Ovary (tissue), 9 donors: ENCODE results near the gene TC2N. TPM values are rescaled to one million over a fixed set of nuclear protein-coding genes. Genes with fewer than 3 reads are reported as not detected.

ENCODE experiments used
- DNase-seq, 5 donors: peaks; one replicate each; pipeline ENCODE4 v3.0.0-alpha.2; 2019 to 2020
- H3K27ac ChIP-seq, 2 donors: fragments of 200-600 bp; one replicate each; pipeline versions ENCODE4 v1.5.1 to v1.8.0; 2019 to 2022
- H3K27me3 ChIP-seq: fragments of 200-600 bp; one replicate; pipeline ENCODE4 v1.8.0; 2022
- H3K36me3 ChIP-seq: fragments of 200-600 bp; sonication (generic); one replicate; pipeline ENCODE4 v1.5.1; 2019
- H3K4me1 ChIP-seq: one replicate; pipeline ENCODE4 v1.8.1; 2013; ENCODE audit warnings: mild to moderate bottlenecking, moderate library complexity; ENCODE audit not compliant: insufficient read depth
- H3K4me3 ChIP-seq: fragments of 200-600 bp; sonication (generic); one replicate; pipeline ENCODE4 v1.5.1; 2017
- H3K9me3 ChIP-seq, 2 donors: fragments of 200-600 bp in 1 of 2; sonication (generic) in 1 of 2; one replicate each; pipeline versions ENCODE4 v1.5.1 to v1.8.1; 2013 to 2019; ENCODE audit warnings: mild to moderate bottlenecking in 1 of 2, moderate library complexity in 1 of 2
- CTCF ChIP-seq, 3 donors: fragments of 450-650 bp in 2 of 3; fragments of 200-600 bp in 1 of 3; IDR thresholded peaks; one replicate each; pipeline versions ENCODE4 v1.5.1 to v1.8.0; 2016 to 2022; ENCODE audit warnings: antibody characterized with exemption in 3 of 3, mild to moderate bottlenecking in 1 of 3
- EP300 ChIP-seq: sonication (generic); formaldehyde crosslinking; IDR thresholded peaks from one replicate; pipeline ENCODE4 v1.6.1; 2017; ENCODE audit warnings: antibody characterized with exemption
- POLR2A ChIP-seq: fragments of 450-650 bp; IDR thresholded peaks from one replicate; pipeline ENCODE4 v1.6.1; 2017; ENCODE audit warnings: antibody characterized with exemption, mild to moderate bottlenecking, moderate library complexity
- WGBS, 3 donors: extraction: QIAGEN DNeasy Blood & Tissue Kit in 1 of 3; methylation state at CpG; one replicate each; pipeline versions ENCODE4 v1.1.5 to v1.1.7; 2013 to 2017; 5-methylcytosine and 5-hydroxymethylcytosine counted together
- intact Hi-C, 4 donors: fragments of 100-400 bp; cut with DNase I; formaldehyde crosslinking; loops; one replicate each; pipeline versions ENCODE4 v1.11.0 to v1.15.1; 2022 to 2023
- polyA plus RNA-seq, 2 donors: library from polyadenylated mRNA; stranded (reverse); fragments of 200-250 nt in 1 of 2; fragments of 350-450 nt in 1 of 2; fragmentation: Illumina TruSeq in 1 of 2; extraction: RNeasy Lipid Tissue Mini Kit (QIAGEN cat#74804) in 1 of 2; gene quantifications; one replicate each; pipeline ENCODE4 v1.2.3, GENCODE V29; 2013 to 2014
- total RNA-seq, 7 donors: library from RNA; depleted of rRNA in 2 of 7; stranded (reverse); fragments of >200 nt in 2 of 7; fragmentation: NEBNext Ultra II Directional in 3 of 7; extraction: Animal tissue kit (Norgen Biotek cat#: 25700) in 3 of 7; gene quantifications; one replicate each; pipeline versions ENCODE4 v1.1.0 to v1.2.4, GENCODE V29; 2016 to 2023
- donor health status: DM: no; HTN: no; CAD: no; lungs with moderate emphysema.
- donor health status: DM: no; HTN: no; CAD: no.
- donor health status: Bipolar disorder and iron deficiency.
- donor health status: DM: yes; HTN: yes; CAD: no.
- donor health status: DM: no; HTN: no; CAD: no.
- donor health status: DM: yes; HTN: yes; CAD: no.

TC2N gene
- total and polyA plus RNA-seq, 9 donors: 2.2 to 81.7 (median 12.4) TPM

DNA sequence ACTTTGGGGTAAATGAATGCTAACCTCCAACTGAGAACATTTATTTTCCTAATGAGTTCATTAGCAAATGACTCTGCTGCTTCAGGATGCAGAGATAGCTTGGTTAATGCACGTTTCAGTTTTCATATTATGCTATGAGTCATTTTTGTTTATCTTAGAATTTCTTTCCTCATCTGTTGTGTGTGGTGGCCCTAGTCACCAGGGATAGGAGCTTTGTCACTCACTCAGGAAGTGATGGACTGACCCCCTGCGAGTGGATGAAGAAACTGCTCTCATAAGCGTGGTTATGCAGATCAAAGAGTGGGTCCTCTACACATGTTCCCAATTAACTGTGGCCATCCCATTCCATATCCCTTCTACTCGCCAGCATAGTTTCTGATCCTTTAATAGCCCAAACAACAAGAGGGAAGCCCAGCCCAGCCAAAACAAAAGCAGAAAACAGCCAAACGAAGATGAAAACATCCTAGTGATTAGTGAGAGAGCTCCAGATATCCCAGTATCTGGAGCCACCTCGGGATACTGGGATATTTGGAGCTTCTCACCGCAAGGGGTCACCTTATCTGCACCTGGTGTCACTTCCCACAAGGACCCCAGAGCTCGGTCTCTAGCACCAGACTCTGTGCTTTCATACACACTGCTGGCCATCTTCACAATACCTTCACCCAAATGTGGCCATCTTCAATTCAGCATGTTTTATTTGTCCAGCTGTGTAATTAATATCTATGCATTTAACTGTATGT is 8.6 kb downstream of the TC2N start:
- Histone ChIP-seq H3K4me3 (no peak overlapping the region), H3K36me3 (no peaks in the 10 kb centered on the region), H3K27me3 (no peaks in the 10 kb centered on the region), H3K4me1 (peaks cover 10% of the 10 kb centered on the region), H3K27ac (no peak overlapping the region), H3K9me3 (no peaks in the 10 kb centered on the region)
- intact Hi-C loops: no loop called here
- WGBS, 3 donors: 5 to 25% (median 7%) methylated on average over 8 of the region's 8 CpGs
- no peak for DNase-seq
- no peak for TF ChIP-seq POLR2A
- TF ChIP-seq EP300: no peak
- no peak for TF ChIP-seq CTCF (IDR thresholded peaks at IDR 0.05)

DNA sequence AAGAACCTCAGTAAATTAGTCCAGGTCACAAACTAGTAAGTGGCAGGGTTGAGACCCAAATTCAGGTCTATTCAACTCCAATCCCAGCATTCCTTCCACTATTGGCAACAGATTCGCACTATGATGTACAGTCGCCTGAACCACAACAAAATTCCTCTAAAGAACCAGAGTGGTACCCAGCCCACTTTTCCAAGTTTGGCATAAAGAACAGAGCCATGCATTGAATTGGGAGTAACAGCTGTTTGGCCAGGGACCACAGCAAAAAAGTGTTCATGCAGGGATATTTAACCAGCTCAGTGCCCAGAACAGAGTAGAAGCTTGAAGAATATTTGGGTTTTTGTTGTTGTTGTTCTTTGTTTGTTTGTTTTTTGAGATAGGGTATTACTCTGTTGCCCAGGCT is 9.7 kb downstream of the TC2N start:
- intact Hi-C loops: no loop called here
- Histone ChIP-seq H3K27ac (no peak overlapping the region), H3K27me3 (no peaks in the 10 kb centered on the region), H3K4me3 (no peak overlapping the region), H3K4me1 (peaks cover 14% of the 10 kb centered on the region), H3K9me3 (no peaks in the 10 kb centered on the region), H3K36me3 (no peaks in the 10 kb centered on the region)
- TF ChIP-seq EP300 (no peak), CTCF (IDR thresholded peaks at IDR 0.05) (no peak), POLR2A (no peak)
- no peak for DNase-seq
- WGBS, 3 donors: 90 to 100% (median 94%) methylated on average over 2 of the region's 2 CpGs

DNA sequence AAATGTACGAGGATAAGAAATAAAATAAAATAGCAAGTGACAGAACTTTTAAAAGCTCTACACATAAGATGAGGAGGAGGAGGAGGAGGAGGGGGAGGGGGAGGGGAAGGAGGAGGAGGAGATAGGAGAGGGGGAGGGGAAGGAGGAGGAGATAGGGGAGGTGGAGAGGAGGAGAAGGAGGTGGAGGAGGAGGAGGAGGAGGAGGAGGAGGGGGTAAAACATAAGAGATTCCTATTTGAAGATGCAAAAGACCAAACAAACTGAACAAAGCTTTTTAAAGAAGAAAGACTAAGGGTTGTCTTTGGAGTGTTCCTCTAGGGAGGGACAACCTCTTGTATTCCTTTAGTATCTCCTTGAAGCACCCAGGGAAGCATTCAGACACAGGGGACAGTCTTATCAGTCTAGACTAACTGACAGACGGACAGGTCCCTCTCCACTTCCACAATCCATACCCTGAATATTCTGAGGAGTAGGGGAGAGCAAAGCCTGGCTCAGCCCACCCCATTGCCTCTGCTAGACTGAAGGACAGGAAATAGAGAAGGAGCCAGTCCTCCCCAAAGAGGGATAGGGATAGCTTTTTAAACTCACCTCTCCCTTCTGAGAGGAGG is 12.9 kb downstream of the TC2N start:
- WGBS, 3 donors: 28 to 35% (median 29%) methylated on average over 2 of the region's 2 CpGs
- Histone ChIP-seq H3K27me3 (no peaks in the 10 kb centered on the region), H3K9me3 (no peaks in the 10 kb centered on the region), H3K36me3 (no peaks in the 10 kb centered on the region), H3K4me3 (no peak overlapping the region), H3K4me1 (peaks cover 14% of the 10 kb centered on the region), H3K27ac (peak overlapping the region in 1 of 2 donors; percentile 52)
- DNase-seq: no peak
- no peak for TF ChIP-seq CTCF (IDR thresholded peaks at IDR 0.05)
- no peak for TF ChIP-seq POLR2A
- no peak for TF ChIP-seq EP300
- intact Hi-C loops: no loop called here

DNA sequence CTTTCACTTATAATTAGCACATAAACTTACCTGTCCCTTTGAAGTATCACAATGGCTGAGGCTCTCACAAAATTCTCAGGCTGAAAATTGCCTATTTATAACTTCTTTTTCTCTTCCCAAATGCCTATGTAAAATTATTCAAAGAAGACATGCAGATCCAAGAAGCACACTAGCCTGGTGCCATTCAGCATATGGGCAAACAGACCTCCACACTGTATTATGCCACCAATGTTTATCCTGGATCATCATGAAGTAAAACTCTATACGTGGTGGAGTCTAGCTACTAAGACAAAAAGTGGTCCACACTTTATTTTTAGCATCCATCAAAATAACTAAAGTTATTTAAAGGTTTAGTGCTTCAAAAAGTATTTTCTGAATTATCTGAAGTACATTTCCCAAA is 15.8 kb downstream of the TC2N start:
- no peaks in the 10 kb centered on the region for H3K36me3 ChIP-seq
- WGBS, 3 donors: 0 to 39% (median 37%) methylated on average over 1 of the region's 1 CpG
- no peak for DNase-seq
- H3K27me3 ChIP-seq: no peaks in the 10 kb centered on the region
- TF ChIP-seq POLR2A: no peak
- TF ChIP-seq EP300: no peak
- TF ChIP-seq CTCF (IDR thresholded peaks at IDR 0.05): no peak
- H3K4me3 ChIP-seq: no peak overlapping the region
- no peak overlapping the region for H3K27ac ChIP-seq
- intact Hi-C loops: no loop called here
- H3K4me1 ChIP-seq: peaks cover 12% of the 10 kb centered on the region
- no peaks in the 10 kb centered on the region for H3K9me3 ChIP-seq
